NCI-H1417 (cell line): ENCODE measurements around the gene GNG3.

Experiments used
- DNase-seq, 3 experiments: peaks; one replicate each; lab custom pipeline; 2025; lab: John Stamatoyannopoulos, UW

Gene GNG3

DNA sequence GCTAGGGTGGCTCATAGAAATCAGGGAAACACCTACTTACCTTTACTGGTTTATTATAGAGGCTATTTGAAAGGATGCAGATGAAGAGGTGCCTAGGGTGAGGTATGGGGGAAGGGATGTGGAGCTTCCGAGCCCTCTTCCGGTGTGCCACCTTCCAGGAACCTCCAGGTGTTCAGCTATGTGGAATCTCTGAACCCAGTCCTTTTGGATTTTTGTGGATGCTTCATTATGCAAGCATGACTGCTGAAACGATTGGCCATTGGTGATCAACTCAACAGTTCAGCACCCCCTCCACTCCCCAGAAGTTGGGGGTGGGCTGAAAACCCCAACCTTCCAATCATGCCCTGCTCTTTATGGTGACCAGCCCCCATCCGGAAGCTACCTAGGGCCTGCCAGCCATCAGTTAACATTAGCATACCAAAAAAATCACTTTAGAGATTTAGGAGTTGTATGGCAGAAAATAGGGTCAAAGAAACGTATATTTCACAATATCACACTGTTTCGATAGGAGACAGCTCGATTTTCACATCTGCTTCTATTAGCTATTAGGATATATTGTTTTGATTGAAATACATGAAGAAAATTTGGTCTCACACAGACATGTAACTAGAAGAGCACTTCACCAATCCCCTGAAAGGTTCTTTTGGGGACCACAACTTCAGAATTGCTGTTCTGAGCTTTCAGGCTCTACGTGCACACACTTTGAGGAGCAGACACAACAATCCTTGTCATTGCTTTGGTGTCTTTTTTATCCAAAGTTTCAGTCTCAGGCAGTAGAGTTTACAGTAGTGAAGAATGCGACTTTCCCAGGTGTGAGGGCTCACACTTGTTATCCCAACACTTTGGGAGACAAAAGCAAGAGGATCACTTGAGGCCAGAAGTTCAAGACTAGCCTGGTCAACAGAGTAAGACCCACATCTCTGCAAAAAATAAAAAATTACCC lies 50.6 kb downstream of the GNG3 start:
- DNase-seq: no peak
